H1 (cell line): ENCODE results near the gene HTR5A. TPM values are rescaled to one million over a fixed set of nuclear protein-coding genes. Genes with fewer than 3 reads are reported as not detected.

ENCODE experiments used
- CTCF ChIA-PET: fragments of 300-600 bp; sonication (Branson Sonifier 250); formaldehyde crosslinking; loops from one replicate; lab custom pipeline; 2021; ENCODE audit not compliant: partially characterized antibody; lab: Charles Lee
- POLR2A ChIA-PET: fragments of 300-600 bp; sonication (Branson Sonifier 250); formaldehyde crosslinking; loops from one replicate; lab custom pipeline; 2021; ENCODE audit warnings: inconsistent platforms; ENCODE audit not compliant: partially characterized antibody; lab: Charles Lee
- DNase-seq, 2 experiments: peaks; one replicate each; pipeline versions ENCODE4 v3.0.0 to v3.0.0-alpha.2; 2010 to 2022; ENCODE audit warnings: low spot score in 2 of 2, low read depth in 1 of 2, mixed read lengths in 1 of 2
- FAIRE-seq: peaks from 2 replicates; lab custom pipeline; 2011; peaks lifted over from hg19 to GRCh38; lab: Jason Lieb, UNC
- H2AFZ ChIP-seq: 2 replicates; pipeline ENCODE4 v1.8.1; 2012; ENCODE audit warnings: low read length, inconsistent platforms
- H2AK5ac ChIP-seq: 2 replicates; pipeline ENCODE4 v1.6.1; 2013; ENCODE audit warnings: low read depth, low read length
- H2BK120ac ChIP-seq: replicated peaks from 2 replicates; pipeline ENCODE3; 2013; ENCODE audit warnings: low read depth, low read length, inconsistent platforms
- H2BK12ac ChIP-seq: 2 replicates; pipeline ENCODE4 v1.6.1; 2013; ENCODE audit warnings: low read depth, low read length
- H2BK15ac ChIP-seq: 2 replicates; pipeline ENCODE4 v1.6.1; 2013; ENCODE audit warnings: low read length
- H2BK20ac ChIP-seq: 2 replicates; pipeline ENCODE4 v1.6.1; 2013; ENCODE audit warnings: low read length
- H2BK5ac ChIP-seq: 2 replicates; pipeline ENCODE4 v1.6.1; 2013; ENCODE audit warnings: low read depth, low read length
- H3K14ac ChIP-seq: 2 replicates; pipeline ENCODE4 v1.6.1; 2013; ENCODE audit warnings: inconsistent platforms; ENCODE audit not compliant: insufficient read length
- H3K18ac ChIP-seq: 2 replicates; pipeline ENCODE4 v1.6.1; 2013; ENCODE audit warnings: low read length; ENCODE audit errors: extremely low read depth
- H3K23ac ChIP-seq: 2 replicates; pipeline ENCODE4 v1.6.1; 2013; ENCODE audit warnings: inconsistent platforms; ENCODE audit not compliant: insufficient read length
- H3K23me2 ChIP-seq: 2 replicates; pipeline ENCODE4 v1.6.1; 2013; ENCODE audit warnings: low read depth, low read length
- H3K27ac ChIP-seq: 2 replicates; pipeline ENCODE4 v1.6.1; 2011; ENCODE audit warnings: low read depth, low read length, inconsistent platforms
- H3K27me3 ChIP-seq, 4 experiments: replicated peaks in 1 of 4; 1 replicate in 1 of 4; 2 replicates in 3 of 4; pipeline versions ENCODE4 v1.6.1 to v1.8.1; 2011 to 2013; ENCODE audit warnings: low read length in 3 of 4, mild to moderate bottlenecking in 3 of 4, inconsistent platforms in 2 of 4, mixed read lengths in 2 of 4, moderate library complexity in 1 of 4; ENCODE audit not compliant: control insufficient read depth in 3 of 4, insufficient read depth in 3 of 4; ENCODE audit errors: extremely low read depth in 1 of 4
- H3K36me3 ChIP-seq, 4 experiments: 2 replicates each; pipeline versions ENCODE4 v1.6.1 to v1.8.1; 2011 to 2013; ENCODE audit warnings: mild to moderate bottlenecking in 4 of 4, low read length in 3 of 4, moderate library complexity in 2 of 4, control low read depth in 1 of 4, inconsistent platforms in 1 of 4; ENCODE audit not compliant: insufficient read depth in 4 of 4, control insufficient read depth in 2 of 4
- H3K4ac ChIP-seq: replicated peaks from 2 replicates; pipeline ENCODE3; 2013; ENCODE audit warnings: low read length, low read depth, mixed read lengths, inconsistent platforms; ENCODE audit not compliant: insufficient read length
- H3K4me1 ChIP-seq, 4 experiments: replicated peaks in 1 of 4; 1 replicate in 1 of 4; 2 replicates in 3 of 4; pipeline versions ENCODE4 v1.6.1 to v1.8.1; 2011 to 2013; ENCODE audit warnings: low read length in 3 of 4, inconsistent platforms in 2 of 4, mixed read lengths in 1 of 4; ENCODE audit not compliant: insufficient read depth in 4 of 4, control insufficient read depth in 3 of 4
- H3K4me2 ChIP-seq, 2 experiments: 2 replicates each; pipeline versions ENCODE4 v1.6.1 to v1.8.1; 2011 to 2013; ENCODE audit warnings: low read depth in 2 of 2, low read length in 2 of 2, control low read depth in 1 of 2, inconsistent platforms in 1 of 2, mild to moderate bottlenecking in 1 of 2; ENCODE audit not compliant: insufficient read depth in 1 of 2
- H3K4me3 ChIP-seq, 4 experiments: fragments of 200-600, 300-600 bp in 1 of 4; sonication (generic), shearing (Covaris generic), sonication (Bioruptor Twin) in 1 of 4; 2 replicates each; pipeline versions ENCODE4 v1.5.1 to v1.8.1; 2011 to 2016; ENCODE audit warnings: low read length in 4 of 4, low read depth in 3 of 4, control low read depth in 2 of 4, inconsistent platforms in 2 of 4, mild to moderate bottlenecking in 2 of 4, mixed read lengths in 1 of 4, moderate library complexity in 1 of 4; ENCODE audit not compliant: insufficient read depth in 2 of 4; ENCODE audit errors: extremely low read depth in 1 of 4
- H3K56ac ChIP-seq: replicated peaks from 2 replicates; pipeline ENCODE3; 2013; ENCODE audit warnings: low read depth, mild to moderate bottlenecking, mixed read lengths, low read length, inconsistent platforms; ENCODE audit not compliant: insufficient read length
- H3K79me1 ChIP-seq: 2 replicates; pipeline ENCODE4 v1.6.1; 2013; ENCODE audit warnings: low read depth, low read length, control low read depth
- H3K79me2 ChIP-seq, 2 experiments: 2 replicates each; pipeline versions ENCODE4 v1.6.1 to v1.8.1; 2012 to 2013; ENCODE audit warnings: low read length in 2 of 2, mild to moderate bottlenecking in 2 of 2, inconsistent platforms in 1 of 2; ENCODE audit not compliant: insufficient read depth in 2 of 2, control insufficient read depth in 1 of 2
- H3K9ac ChIP-seq, 4 experiments: replicated peaks in 1 of 4; 1 replicate in 1 of 4; 2 replicates in 3 of 4; pipeline versions ENCODE4 v1.6.1 to v1.8.1; 2011 to 2013; ENCODE audit warnings: low read depth in 3 of 4, low read length in 3 of 4, control low read depth in 2 of 4, mild to moderate bottlenecking in 2 of 4, moderate library complexity in 2 of 4, inconsistent platforms in 1 of 4; ENCODE audit errors: extremely low read depth in 1 of 4
- H3K9me3 ChIP-seq, 2 experiments: 2 replicates each; pipeline versions ENCODE4 v1.6.1 to v1.8.1; 2012 to 2013; ENCODE audit warnings: mild to moderate bottlenecking in 2 of 2, moderate library complexity in 2 of 2, control low read depth in 1 of 2, inconsistent platforms in 1 of 2, low read depth in 1 of 2, low read length in 1 of 2, mixed read lengths in 1 of 2; ENCODE audit not compliant: insufficient read depth in 2 of 2
- H4K20me1 ChIP-seq, 2 experiments: replicated peaks in 1 of 2; 2 replicates each; pipeline versions ENCODE3 to v1.8.1; 2011 to 2013; ENCODE audit warnings: inconsistent platforms in 2 of 2, low read length in 2 of 2, mild to moderate bottlenecking in 1 of 2; ENCODE audit not compliant: insufficient read depth in 2 of 2, control insufficient read depth in 1 of 2
- H4K5ac ChIP-seq: 2 replicates; pipeline ENCODE4 v1.6.1; 2013; ENCODE audit warnings: low read length, low read depth, mixed read lengths, inconsistent platforms; ENCODE audit not compliant: insufficient read length
- H4K8ac ChIP-seq: 2 replicates; pipeline ENCODE4 v1.8.0; 2013; ENCODE audit warnings: mild to moderate bottlenecking, moderate library complexity, low read length, inconsistent platforms; ENCODE audit not compliant: insufficient read depth; ENCODE audit errors: extremely low read depth
- H4K91ac ChIP-seq: replicated peaks from 2 replicates; pipeline ENCODE3; 2013; ENCODE audit warnings: low read length, mixed read lengths, inconsistent platforms; ENCODE audit not compliant: insufficient read length
- BACH1 ChIP-seq: IDR thresholded peaks from 2 replicates; pipeline ENCODE4 v1.6.1; 2012; ENCODE audit warnings: low read length, improper control_type of control experiment
- CHD2 ChIP-seq: IDR thresholded peaks from 2 replicates; pipeline ENCODE4 v1.6.1; 2012; ENCODE audit warnings: low read length, improper control_type of control experiment
- NANOG ChIP-seq: IDR thresholded peaks from 2 replicates; pipeline ENCODE4 v1.6.1; 2011; ENCODE audit warnings: low read length, low read depth, mild to moderate bottlenecking, inconsistent platforms; ENCODE audit not compliant: insufficient read depth, poor library complexity, severe bottlenecking
- RAD21 ChIP-seq, 2 experiments: IDR thresholded peaks in 1 of 2; conservative IDR thresholded peaks in 1 of 2; 2 replicates each; pipeline ENCODE4 v1.6.1; 2011; ENCODE audit warnings: low read depth in 2 of 2, low read length in 2 of 2, improper control_type of control experiment in 1 of 2, inconsistent platforms in 1 of 2, mild to moderate bottlenecking in 1 of 2, moderate library complexity in 1 of 2
- RFX5 ChIP-seq: IDR thresholded peaks from 2 replicates; pipeline ENCODE4 v1.6.1; 2011; ENCODE audit warnings: low read depth, low read length, improper control_type of control experiment, borderline replicate concordance
- RNF2 ChIP-seq: fragments of 200-900, 300-1000 bp; sonication (generic); IDR thresholded peaks from 2 replicates; pipeline ENCODE4 v1.7.1; 2016; ENCODE audit warnings: borderline replicate concordance, low read depth, mild to moderate bottlenecking, antibody characterized with exemption, low read length; ENCODE audit not compliant: poor library complexity, severe bottlenecking; ENCODE audit errors: missing control alignments
- WGBS, 2 experiments: shearing (Covaris generic) in 1 of 2; methylation state at CpG; one replicate each; pipeline versions ENCODE4 v1.1.6 to v1.1.7; 2013 to 2015; ENCODE audit warnings: low lambda C conversion rate in 2 of 2, mixed read lengths in 2 of 2, inconsistent platforms in 1 of 2, low coverage in 1 of 2, missing lambda C conversion rate in 1 of 2; ENCODE audit not compliant: insufficient replicate concordance in 2 of 2, insufficient coverage in 1 of 2, insufficient read length in 1 of 2; ENCODE audit errors: extremely low coverage in 1 of 2, missing lambda C conversion rate in 1 of 2; 5-methylcytosine and 5-hydroxymethylcytosine counted together
- polyA plus RNA-seq, 7 experiments: library from polyadenylated mRNA; depleted of rRNA in 3 of 7; stranded (reverse) in 5 of 7; unstranded in 2 of 7; fragments of >200 nt in 5 of 7; fragments of 200-250 nt in 2 of 7; gene quantifications; 1 replicate in 5 of 7; 2 replicates in 1 of 7; 4 replicates in 1 of 7; pipeline versions ENCODE4 v1.2.1 to v1.2.3, GENCODE V29; 2011 to 2013; ENCODE audit warnings: missing spikeins in 2 of 7, mixed read lengths in 2 of 7
- total RNA-seq: library from RNA; stranded (reverse); fragmentation: NEBNext Ultra II Directional; extraction: Animal tissue kit (Norgen Biotek cat#: 25700); gene quantifications from 2 replicates; pipeline ENCODE4 v1.2.1, GENCODE V29; 2021
- TF ChIP-seq, protein P1 (sequence below): IDR thresholded peaks from 2 replicates; pipeline ENCODE4 v1.6.1; 2012; ENCODE audit warnings: inconsistent platforms
- TF ChIP-seq, protein P2 (sequence below): IDR thresholded peaks from 2 replicates; pipeline ENCODE4 v1.6.1; 2011; ENCODE audit warnings: low read depth, mild to moderate bottlenecking, low read length; ENCODE audit not compliant: insufficient read depth

Gene HTR5A
- total and polyA plus RNA-seq, 2 of the 8 experiments (the other 6 are each of a cell fraction or from before 2014, with no cell fraction given): 0.02 TPM; not detected in 1

DNA sequence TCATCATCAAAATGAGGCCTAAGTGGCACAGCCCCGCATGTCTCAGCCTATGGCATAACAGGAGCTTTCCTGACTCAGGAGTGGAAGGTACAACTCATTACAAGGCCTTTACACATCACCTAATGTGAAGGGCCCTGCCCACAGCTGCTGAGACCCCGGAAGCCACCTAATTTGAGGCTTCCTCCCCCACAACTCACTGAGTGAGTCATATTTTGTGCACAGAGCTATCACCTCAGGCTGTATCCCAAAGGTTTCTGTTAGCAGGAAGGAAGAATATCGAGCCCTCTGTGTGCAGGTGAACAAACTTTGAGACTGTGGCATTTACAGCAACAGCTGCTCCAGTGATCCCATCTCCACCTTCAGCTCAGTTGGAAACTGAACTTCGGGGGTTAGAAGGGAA, 20.6 kb downstream of the HTR5A start:
- Histone ChIP-seq H3K9me3 (peaks cover 0 to 2% of the 10 kb centered on the region in 2 experiments; a peak in 1 of 4 replicates), H3K9ac (no peak overlapping the region), H3K27me3 (no peaks in the 10 kb centered on the region), H2BK120ac (no peak overlapping the region), H2BK15ac (no peak overlapping the region), H3K18ac (no peak overlapping the region), H3K36me3 (no peaks in the 10 kb centered on the region), H3K23me2 (no peaks in the 10 kb centered on the region; the same call in 1 of the 2 replicates), H2BK20ac (no peak overlapping the region), H3K27ac (no peak overlapping the region), H3K79me1 (no peaks in the 10 kb centered on the region), H3K14ac (no peak overlapping the region), H3K4ac (no peak overlapping the region), H4K8ac (no peak overlapping the region), H3K4me3 (no peak overlapping the region), H2AFZ (no peak overlapping the region; the same call in 1 of the 2 replicates), H2BK5ac (no peak overlapping the region), H4K20me1 (no peaks in the 10 kb centered on the region), H4K91ac (no peak overlapping the region), H3K4me1 (peaks cover 0 to 4% (median 0%) of the 10 kb centered on the region in 4 experiments; a peak in 1 of 7 replicates), H2BK12ac (no peak overlapping the region), H2AK5ac (no peak overlapping the region), H3K23ac (no peak overlapping the region), H3K79me2 (no peaks in the 10 kb centered on the region), H4K5ac (no peak overlapping the region), H3K56ac (no peak overlapping the region), H3K4me2 (no peak overlapping the region)
- DNase-seq: no peak
- CTCF ChIA-PET: interaction anchor here (1.1 kb wide), 2 partner anchors 254 to 451 kb away, joined by 3 read pairs; no protein-coding TSS in a partner anchor
- WGBS, 2 experiments: 81% methylated on average over 4 of the region's 4 CpGs; no CpG with 5 or more reads in 1 of the 2 experiments
- TF ChIP-seq, protein P1, sequence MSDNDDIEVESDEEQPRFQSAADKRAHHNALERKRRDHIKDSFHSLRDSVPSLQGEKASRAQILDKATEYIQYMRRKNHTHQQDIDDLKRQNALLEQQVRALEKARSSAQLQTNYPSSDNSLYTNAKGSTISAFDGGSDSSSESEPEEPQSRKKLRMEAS: no peak
- TF ChIP-seq, protein P2, sequence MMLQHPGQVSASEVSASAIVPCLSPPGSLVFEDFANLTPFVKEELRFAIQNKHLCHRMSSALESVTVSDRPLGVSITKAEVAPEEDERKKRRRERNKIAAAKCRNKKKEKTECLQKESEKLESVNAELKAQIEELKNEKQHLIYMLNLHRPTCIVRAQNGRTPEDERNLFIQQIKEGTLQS: no peak
- TF ChIP-seq RAD21 (IDR thresholded peaks at IDR 0.05 in 1 of 2, conservative IDR thresholded peaks at IDR 0.05 in 1 of 2; ENCODE audit: low read depth in 2 of 2, low read length in 2 of 2) (no peak), CHD2 (no peak), RNF2 (no peak), NANOG (no peak), BACH1 (no peak), RFX5 (no peak)
- FAIRE-seq: no peak
- POLR2A ChIA-PET: no interaction called here
